HEK293 (cell line): ENCODE measurements around the gene CYP4F2.
A peak's percentile ranks its signal among the peaks of the same experiment; 100 is the strongest.

ENCODE experiments used
- KLF1 ChIP-seq: fragments of 450-650 bp; formaldehyde crosslinking; IDR thresholded peaks from 2 replicates; pipeline ENCODE4 v1.5.1; 2016; ENCODE audit warnings: missing biosample characterization, missing genetic modification characterization
- MYNN ChIP-seq: fragments of 450-650 bp; formaldehyde crosslinking; IDR thresholded peaks from 2 replicates; pipeline ENCODE4 v1.5.1; 2016; ENCODE audit warnings: missing biosample characterization, missing genetic modification characterization, borderline replicate concordance
- PRDM10 ChIP-seq: fragments of 450-650 bp; formaldehyde crosslinking; IDR thresholded peaks from 2 replicates; pipeline ENCODE4 v1.5.1; 2016; ENCODE audit warnings: missing biosample characterization, missing genetic modification characterization
- TRIM28 ChIP-seq: IDR thresholded peaks from 2 replicates; pipeline ENCODE4 v1.6.1; 2011; ENCODE audit warnings: low read length, control low read depth, borderline replicate concordance
- ZBTB17 ChIP-seq: fragments of 450-650 bp; formaldehyde crosslinking; IDR thresholded peaks from 2 replicates; pipeline ENCODE4 v1.5.1; 2016; ENCODE audit warnings: missing biosample characterization, missing genetic modification characterization
- ZBTB48 ChIP-seq: fragments of 450-650 bp; formaldehyde crosslinking; IDR thresholded peaks from 2 replicates; pipeline ENCODE4 v1.5.1; 2016; ENCODE audit warnings: missing biosample characterization, missing genetic modification characterization
- ZFP37 ChIP-seq: fragments of 450-650 bp; formaldehyde crosslinking; IDR thresholded peaks from 2 replicates; pipeline ENCODE4 v1.5.1; 2016; ENCODE audit warnings: missing biosample characterization, missing genetic modification characterization
- ZNF138 ChIP-seq: fragments of 450-650 bp; formaldehyde crosslinking; IDR thresholded peaks from 2 replicates; pipeline ENCODE4 v1.5.1; 2016; ENCODE audit warnings: missing biosample characterization, missing genetic modification characterization, borderline replicate concordance
- ZNF157 ChIP-seq: fragments of 450-650 bp; formaldehyde crosslinking; IDR thresholded peaks from 2 replicates; pipeline ENCODE4 v1.5.1; 2016; ENCODE audit warnings: missing biosample characterization, missing genetic modification characterization
- ZNF2 ChIP-seq: fragments of 450-650 bp; formaldehyde crosslinking; IDR thresholded peaks from 2 replicates; pipeline ENCODE4 v1.5.1; 2016; ENCODE audit warnings: missing biosample characterization, missing genetic modification characterization
- ZNF211 ChIP-seq: fragments of 450-650 bp; formaldehyde crosslinking; IDR thresholded peaks from 2 replicates; pipeline ENCODE4 v1.5.1; 2016; ENCODE audit warnings: low read depth, missing biosample characterization, missing genetic modification characterization
- ZNF324 ChIP-seq: fragments of 450-650 bp; formaldehyde crosslinking; IDR thresholded peaks from 2 replicates; pipeline ENCODE4 v1.5.1; 2016; ENCODE audit warnings: missing biosample characterization, missing genetic modification characterization
- ZNF391 ChIP-seq: fragments of 450-650 bp; formaldehyde crosslinking; IDR thresholded peaks from 2 replicates; pipeline ENCODE4 v1.5.1; 2016; ENCODE audit warnings: low read depth, missing biosample characterization, missing genetic modification characterization, borderline replicate concordance
- ZNF514 ChIP-seq: fragments of 450-650 bp; formaldehyde crosslinking; IDR thresholded peaks from 2 replicates; pipeline ENCODE4 v1.5.1; 2016; ENCODE audit warnings: missing biosample characterization, missing genetic modification characterization
- ZNF529 ChIP-seq: fragments of 450-650 bp; formaldehyde crosslinking; IDR thresholded peaks from 2 replicates; pipeline ENCODE4 v1.5.1; 2017; ENCODE audit warnings: missing genetic modification characterization, missing biosample characterization; ENCODE audit not compliant: insufficient replicate concordance
- ZNF555 ChIP-seq: fragments of 450-650 bp; formaldehyde crosslinking; conservative IDR thresholded peaks from 2 replicates; pipeline ENCODE4 v1.5.1; 2017; ENCODE audit warnings: missing biosample characterization, mild to moderate bottlenecking, missing genetic modification characterization, inconsistent platforms
- ZNF558 ChIP-seq: fragments of 450-650 bp; formaldehyde crosslinking; IDR thresholded peaks from 2 replicates; pipeline ENCODE4 v1.5.1; 2016; ENCODE audit warnings: missing biosample characterization, missing genetic modification characterization
- ZNF621 ChIP-seq: fragments of 450-650 bp; formaldehyde crosslinking; IDR thresholded peaks from 2 replicates; pipeline ENCODE4 v1.5.1; 2017; ENCODE audit warnings: missing biosample characterization, missing genetic modification characterization
- ZNF660 ChIP-seq: fragments of 450-650 bp; IDR thresholded peaks from 2 replicates; pipeline ENCODE4 v1.5.1; 2018; ENCODE audit warnings: missing biosample characterization, mild to moderate bottlenecking, missing genetic modification characterization
- ZNF707 ChIP-seq: fragments of 450-650 bp; formaldehyde crosslinking; IDR thresholded peaks from 2 replicates; pipeline ENCODE4 v1.5.1; 2016; ENCODE audit warnings: missing biosample characterization, missing genetic modification characterization
- ZSCAN16 ChIP-seq: fragments of 450-650 bp; formaldehyde crosslinking; IDR thresholded peaks from 2 replicates; pipeline ENCODE4 v1.5.1; 2016; ENCODE audit warnings: missing biosample characterization, missing genetic modification characterization
- TF ChIP-seq, protein P1 (sequence below): fragments of 450-650 bp; formaldehyde crosslinking; IDR thresholded peaks from 2 replicates; pipeline ENCODE4 v1.5.1; 2016; ENCODE audit warnings: missing biosample characterization, missing genetic modification characterization
- TF ChIP-seq, protein P2 (sequence below): fragments of 450-650 bp; formaldehyde crosslinking; IDR thresholded peaks from 2 replicates; pipeline ENCODE4 v1.5.1; 2016; ENCODE audit warnings: missing biosample characterization, missing genetic modification characterization
- TF ChIP-seq, protein P3 (sequence below): fragments of 450-650 bp; formaldehyde crosslinking; IDR thresholded peaks from 2 replicates; pipeline ENCODE4 v1.5.1; 2016; ENCODE audit warnings: missing biosample characterization, missing genetic modification characterization
- TF ChIP-seq, protein P4 (sequence below): fragments of 450-650 bp; formaldehyde crosslinking; IDR thresholded peaks from 2 replicates; pipeline ENCODE4 v1.5.1; 2016; ENCODE audit warnings: missing biosample characterization, missing genetic modification characterization
- TF ChIP-seq, protein P5 (sequence below): fragments of 450-650 bp; formaldehyde crosslinking; IDR thresholded peaks from 2 replicates; pipeline ENCODE4 v1.5.1; 2017; ENCODE audit warnings: missing biosample characterization, missing genetic modification characterization

CYP4F2 gene

DNA sequence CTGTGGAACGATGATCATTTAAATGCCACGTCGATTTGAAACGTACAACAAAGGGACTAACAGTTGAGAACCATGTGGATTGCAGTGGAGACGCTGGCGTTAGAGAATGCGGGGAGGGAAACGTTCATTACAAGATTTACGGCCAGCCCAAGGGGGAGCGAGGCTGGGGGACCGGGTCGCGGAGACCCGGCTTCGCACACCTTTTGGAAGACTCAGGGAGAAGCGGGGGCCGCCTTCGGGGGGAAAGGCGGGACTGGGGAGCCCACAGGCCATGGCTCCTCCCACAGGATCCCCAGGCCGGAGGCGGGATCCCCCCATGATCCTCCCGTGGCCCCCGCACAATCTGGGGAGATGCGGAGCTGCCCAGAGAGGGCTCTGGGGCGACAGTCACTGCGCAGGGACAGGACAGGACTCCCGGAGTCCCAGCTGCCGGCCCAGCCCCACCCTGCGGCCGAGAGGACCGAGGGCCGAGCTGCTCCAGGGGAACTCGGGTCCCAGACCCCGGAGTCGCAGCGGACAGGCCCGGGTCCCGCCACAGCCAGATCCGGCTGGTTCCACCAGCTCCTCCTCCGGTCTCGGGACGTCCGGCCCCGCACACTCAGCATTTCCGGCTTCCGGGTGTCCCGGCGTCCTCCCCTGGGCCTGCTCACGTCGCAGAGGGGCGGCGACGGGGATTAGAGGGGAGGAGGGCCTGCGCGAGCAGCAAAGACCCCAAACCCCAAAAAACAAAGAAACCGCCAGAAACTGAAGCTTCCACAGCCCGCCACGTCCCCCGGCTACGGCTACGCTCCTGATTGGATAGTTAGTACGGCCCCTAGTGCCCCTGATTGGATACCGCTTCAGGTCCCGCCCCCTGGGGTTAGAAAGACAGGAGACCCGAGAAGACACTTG lies 61.3 kb downstream of the CYP4F2 start (continued):
- TF ChIP-seq, protein P1, sequence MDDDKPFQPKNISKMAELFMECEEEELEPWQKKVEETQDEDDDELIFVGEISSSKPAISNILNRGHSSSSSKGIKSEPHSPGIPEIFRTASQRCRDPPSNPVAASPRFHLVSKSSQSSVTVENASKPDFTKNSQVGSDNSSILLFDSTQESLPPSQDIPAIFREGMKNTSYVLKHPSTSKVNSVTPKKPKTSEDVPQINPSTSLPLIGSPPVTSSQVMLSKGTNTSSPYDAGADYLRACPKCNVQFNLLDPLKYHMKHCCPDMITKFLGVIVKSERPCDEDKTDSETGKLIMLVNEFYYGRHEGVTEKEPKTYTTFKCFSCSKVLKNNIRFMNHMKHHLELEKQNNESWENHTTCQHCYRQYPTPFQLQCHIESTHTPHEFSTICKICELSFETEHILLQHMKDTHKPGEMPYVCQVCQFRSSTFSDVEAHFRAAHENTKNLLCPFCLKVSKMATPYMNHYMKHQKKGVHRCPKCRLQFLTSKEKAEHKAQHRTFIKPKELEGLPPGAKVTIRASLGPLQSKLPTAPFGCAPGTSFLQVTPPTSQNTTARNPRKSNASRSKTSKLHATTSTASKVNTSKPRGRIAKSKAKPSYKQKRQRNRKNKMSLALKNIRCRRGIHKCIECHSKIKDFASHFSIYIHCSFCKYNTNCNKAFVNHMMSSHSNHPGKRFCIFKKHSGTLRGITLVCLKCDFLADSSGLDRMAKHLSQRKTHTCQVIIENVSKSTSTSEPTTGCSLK (tag by site-specific recombination): no peak
- TF ChIP-seq ZNF514 (tag by site-specific recombination) (no peak), ZNF621 (tag by site-specific recombination) (no peak), PRDM10 (tag by site-specific recombination) (peak; percentile 94), ZSCAN16 (no peak), MYNN (tag by site-specific recombination) (no peak), KLF1 (tag by site-specific recombination) (no peak), ZBTB17 (tag by site-specific recombination) (peak; percentile 42; the same call in 1 of the 2 replicates), ZFP37 (tag by site-specific recombination) (no peak), ZNF324 (tag by site-specific recombination) (0 out of 2 replicates have a peak, but pooled peaks have one; percentile 29), ZNF707 (no peak), ZNF157 (tag by site-specific recombination) (no peak), ZNF211 (tag by site-specific recombination) (no peak), ZNF660 (tag by site-specific recombination) (peak; percentile 56; the same call in 1 of the 2 replicates), ZNF555 (no peak), ZNF138 (no peak), TRIM28 (no peak), ZNF2 (tag by site-specific recombination) (0 out of 2 replicates have a peak, but pooled peaks have one; percentile 25), ZBTB48 (0 out of 2 replicates have a peak, but pooled peaks have one; percentile 33), ZNF558 (no peak), ZNF391 (tag by site-specific recombination) (no peak), ZNF529 (tag by site-specific recombination) (no peak)
- TF ChIP-seq, protein P2, sequence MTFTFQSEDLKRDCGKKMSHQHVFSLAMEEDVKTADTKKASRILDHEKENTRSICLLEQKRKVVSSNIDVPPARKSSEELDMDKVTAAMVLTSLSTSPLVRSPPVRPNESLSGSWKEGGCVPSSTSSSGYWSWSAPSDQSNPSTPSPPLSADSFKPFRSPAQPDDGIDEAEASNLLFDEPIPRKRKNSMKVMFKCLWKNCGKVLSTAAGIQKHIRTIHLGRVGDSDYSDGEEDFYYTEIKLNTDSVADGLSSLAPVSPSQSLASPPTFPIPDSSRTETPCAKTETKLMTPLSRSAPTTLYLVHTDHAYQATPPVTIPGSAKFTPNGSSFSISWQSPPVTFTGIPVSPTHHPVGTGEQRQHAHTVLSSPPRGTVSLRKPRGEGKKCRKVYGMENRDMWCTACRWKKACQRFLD (tag by site-specific recombination): no peak
- TF ChIP-seq, protein P3, sequence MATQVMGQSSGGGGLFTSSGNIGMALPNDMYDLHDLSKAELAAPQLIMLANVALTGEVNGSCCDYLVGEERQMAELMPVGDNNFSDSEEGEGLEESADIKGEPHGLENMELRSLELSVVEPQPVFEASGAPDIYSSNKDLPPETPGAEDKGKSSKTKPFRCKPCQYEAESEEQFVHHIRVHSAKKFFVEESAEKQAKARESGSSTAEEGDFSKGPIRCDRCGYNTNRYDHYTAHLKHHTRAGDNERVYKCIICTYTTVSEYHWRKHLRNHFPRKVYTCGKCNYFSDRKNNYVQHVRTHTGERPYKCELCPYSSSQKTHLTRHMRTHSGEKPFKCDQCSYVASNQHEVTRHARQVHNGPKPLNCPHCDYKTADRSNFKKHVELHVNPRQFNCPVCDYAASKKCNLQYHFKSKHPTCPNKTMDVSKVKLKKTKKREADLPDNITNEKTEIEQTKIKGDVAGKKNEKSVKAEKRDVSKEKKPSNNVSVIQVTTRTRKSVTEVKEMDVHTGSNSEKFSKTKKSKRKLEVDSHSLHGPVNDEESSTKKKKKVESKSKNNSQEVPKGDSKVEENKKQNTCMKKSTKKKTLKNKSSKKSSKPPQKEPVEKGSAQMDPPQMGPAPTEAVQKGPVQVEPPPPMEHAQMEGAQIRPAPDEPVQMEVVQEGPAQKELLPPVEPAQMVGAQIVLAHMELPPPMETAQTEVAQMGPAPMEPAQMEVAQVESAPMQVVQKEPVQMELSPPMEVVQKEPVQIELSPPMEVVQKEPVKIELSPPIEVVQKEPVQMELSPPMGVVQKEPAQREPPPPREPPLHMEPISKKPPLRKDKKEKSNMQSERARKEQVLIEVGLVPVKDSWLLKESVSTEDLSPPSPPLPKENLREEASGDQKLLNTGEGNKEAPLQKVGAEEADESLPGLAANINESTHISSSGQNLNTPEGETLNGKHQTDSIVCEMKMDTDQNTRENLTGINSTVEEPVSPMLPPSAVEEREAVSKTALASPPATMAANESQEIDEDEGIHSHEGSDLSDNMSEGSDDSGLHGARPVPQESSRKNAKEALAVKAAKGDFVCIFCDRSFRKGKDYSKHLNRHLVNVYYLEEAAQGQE (tag by site-specific recombination): no peak
- TF ChIP-seq, protein P4, sequence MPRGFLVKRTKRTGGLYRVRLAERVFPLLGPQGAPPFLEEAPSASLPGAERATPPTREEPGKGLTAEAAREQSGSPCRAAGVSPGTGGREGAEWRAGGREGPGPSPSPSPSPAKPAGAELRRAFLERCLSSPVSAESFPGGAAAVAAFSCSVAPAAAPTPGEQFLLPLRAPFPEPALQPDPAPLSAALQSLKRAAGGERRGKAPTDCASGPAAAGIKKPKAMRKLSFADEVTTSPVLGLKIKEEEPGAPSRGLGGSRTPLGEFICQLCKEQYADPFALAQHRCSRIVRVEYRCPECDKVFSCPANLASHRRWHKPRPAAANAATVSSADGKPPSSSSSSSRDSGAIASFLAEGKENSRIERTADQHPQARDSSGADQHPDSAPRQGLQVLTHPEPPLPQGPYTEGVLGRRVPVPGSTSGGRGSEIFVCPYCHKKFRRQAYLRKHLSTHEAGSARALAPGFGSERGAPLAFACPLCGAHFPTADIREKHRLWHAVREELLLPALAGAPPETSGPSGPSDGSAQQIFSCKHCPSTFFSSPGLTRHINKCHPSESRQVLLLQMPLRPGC: no peak
- TF ChIP-seq, protein P5, sequence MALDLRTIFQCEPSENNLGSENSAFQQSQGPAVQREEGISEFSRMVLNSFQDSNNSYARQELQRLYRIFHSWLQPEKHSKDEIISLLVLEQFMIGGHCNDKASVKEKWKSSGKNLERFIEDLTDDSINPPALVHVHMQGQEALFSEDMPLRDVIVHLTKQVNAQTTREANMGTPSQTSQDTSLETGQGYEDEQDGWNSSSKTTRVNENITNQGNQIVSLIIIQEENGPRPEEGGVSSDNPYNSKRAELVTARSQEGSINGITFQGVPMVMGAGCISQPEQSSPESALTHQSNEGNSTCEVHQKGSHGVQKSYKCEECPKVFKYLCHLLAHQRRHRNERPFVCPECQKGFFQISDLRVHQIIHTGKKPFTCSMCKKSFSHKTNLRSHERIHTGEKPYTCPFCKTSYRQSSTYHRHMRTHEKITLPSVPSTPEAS (tag by site-specific recombination): no peak
